GM08714 (cell line): Measurements from ENCODE around the gene ATP10A.

Experiments
- H3K4me3 ChIP-seq: fragments of 200-500 bp; sonication (Bioruptor generic); 2 replicates; pipeline ENCODE4 v1.5.1; 2014; ENCODE audit warnings: mild to moderate bottlenecking, low read length, inconsistent platforms
- ZNF274 ChIP-seq: IDR thresholded peaks from 2 replicates; pipeline ENCODE4 v1.6.1; 2012; ENCODE audit warnings: mild to moderate bottlenecking, low read depth, low read length

Gene ATP10A

DNA sequence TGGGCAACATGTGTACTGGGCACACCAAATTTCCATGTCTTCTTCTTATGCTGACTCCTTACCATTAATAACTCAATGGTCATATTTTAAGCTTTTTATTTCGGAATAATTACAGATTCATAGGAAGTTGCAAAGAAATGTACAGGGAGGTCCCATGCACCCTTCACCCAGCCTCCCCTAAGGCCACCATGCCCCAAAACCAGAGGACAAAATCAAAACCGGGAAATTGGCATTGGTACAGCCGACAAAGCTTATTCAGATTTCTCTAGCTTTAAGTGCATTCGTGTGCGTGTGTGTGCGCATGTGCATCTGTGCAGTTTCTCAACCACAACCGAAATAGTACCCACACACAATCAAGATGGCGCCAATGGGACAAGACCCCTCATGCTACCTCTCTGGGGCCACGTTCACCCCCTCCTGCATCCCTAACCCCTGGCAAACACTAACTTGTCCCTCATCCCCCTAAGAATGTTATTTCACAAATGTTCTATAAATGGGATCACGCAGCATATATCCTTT is 23.4 kb downstream of the ATP10A start:
- TF ChIP-seq ZNF274: no peak
- H3K4me3 ChIP-seq: no peak overlapping the region

DNA sequence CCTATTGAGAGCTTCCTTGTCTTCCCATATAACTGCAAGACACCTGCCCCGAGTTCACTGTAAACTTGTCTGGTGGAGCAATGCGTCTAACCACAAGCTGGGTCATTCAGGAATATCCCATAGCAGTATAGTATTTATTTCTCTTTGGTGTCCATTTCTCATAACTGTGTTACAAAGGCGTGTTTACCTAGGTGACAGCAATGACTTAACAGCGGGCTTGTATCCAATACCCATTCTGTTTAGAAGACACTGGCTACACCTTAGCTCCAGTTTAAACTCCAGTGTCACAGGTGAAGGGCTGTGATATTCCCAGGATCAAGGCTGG is 24.3 kb downstream of the ATP10A start:
- no peak overlapping the region for H3K4me3 ChIP-seq
- no peak for TF ChIP-seq ZNF274

DNA sequence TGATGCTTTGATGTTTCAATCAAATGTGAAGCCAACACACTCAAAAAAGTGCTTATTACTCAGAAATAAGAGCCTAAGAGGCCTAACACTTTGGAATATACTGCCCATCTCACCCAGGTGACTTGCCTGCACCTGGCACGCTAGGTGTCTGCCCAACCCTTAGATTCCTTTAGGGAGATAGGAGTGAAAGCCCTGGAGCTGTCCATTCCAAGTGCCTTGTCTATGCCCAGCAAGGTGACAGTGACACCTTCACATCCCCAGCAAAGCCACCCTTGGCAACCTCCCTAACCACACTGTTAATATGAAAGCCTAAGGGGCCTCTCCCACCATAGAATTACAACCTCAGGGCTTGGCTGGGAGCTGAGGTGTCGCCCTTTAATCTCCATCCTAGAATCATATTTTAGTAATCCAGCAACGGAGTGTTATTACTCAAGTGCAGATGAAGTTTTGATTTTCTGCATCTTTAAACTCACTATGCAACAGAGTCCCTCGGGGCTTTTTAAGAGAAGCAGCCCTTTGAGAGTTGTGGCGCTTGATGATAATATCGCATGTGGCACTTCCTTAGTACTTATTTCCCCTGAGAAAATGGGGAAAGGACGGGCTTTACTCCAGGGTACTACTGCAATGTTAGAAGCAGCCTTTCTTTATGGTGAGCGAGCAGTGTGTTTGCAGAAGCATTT is 24.8 kb downstream of the ATP10A start:
- H3K4me3 ChIP-seq: no peak overlapping the region
- TF ChIP-seq ZNF274: no peak

DNA sequence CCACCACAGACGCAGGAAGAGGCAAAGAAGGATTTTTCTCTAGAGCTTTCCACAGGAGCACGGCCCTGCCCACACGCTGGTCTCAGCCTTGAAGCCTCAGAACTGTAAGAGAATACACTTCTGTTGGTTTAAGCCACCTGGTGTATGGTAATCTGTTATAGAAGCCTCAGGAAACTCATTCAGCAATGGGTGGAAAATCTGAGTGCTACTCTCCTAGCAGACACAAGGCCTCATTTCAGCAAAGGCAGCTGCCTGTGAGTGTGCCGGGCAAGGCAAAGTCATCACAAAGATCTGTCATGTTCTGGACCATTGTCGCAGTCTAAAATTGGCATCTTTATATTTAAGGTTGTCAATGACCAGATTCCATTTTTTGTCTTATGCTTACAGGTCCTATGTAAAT is 31.0 kb downstream of the ATP10A start:
- TF ChIP-seq ZNF274: no peak
- H3K4me3 ChIP-seq: no peak overlapping the region

- H3K4me3 ChIP-seq: no peak overlapping the region
- TF ChIP-seq ZNF274: no peak
Measured at GRCh38 chr15:25830844-25831451, 32.2 kb downstream of the ATP10A start.

DNA sequence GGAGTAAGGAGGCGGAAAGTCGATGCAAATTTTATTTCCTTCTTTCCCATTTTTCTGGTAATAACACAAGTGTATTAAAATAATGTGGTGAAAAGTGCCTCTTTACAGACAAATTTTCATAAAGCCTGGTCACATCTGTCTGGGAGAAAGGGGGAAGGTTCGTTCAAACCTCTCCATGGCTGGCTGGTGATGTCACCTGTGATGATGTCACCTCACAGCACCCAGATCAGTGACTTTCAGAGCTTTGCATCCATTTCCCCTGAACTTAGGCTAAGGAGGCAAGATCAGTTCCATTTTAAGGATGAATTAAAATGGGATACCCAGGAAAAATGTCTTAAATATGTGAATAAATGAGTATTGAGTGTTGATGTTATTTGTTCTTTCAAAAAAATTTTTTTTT is 34.1 kb downstream of the ATP10A start:
- no peak for TF ChIP-seq ZNF274
- H3K4me3 ChIP-seq: no peak overlapping the region

- no peak overlapping the region for H3K4me3 ChIP-seq
- TF ChIP-seq ZNF274: no peak
Measured at GRCh38 chr15:25825207-25825606, 37.9 kb downstream of the ATP10A start.

GRCh38 chr15:25824618-25825017 is 38.5 kb downstream of the ATP10A start:
- H3K4me3 ChIP-seq: no peak overlapping the region
- TF ChIP-seq ZNF274: no peak

DNA sequence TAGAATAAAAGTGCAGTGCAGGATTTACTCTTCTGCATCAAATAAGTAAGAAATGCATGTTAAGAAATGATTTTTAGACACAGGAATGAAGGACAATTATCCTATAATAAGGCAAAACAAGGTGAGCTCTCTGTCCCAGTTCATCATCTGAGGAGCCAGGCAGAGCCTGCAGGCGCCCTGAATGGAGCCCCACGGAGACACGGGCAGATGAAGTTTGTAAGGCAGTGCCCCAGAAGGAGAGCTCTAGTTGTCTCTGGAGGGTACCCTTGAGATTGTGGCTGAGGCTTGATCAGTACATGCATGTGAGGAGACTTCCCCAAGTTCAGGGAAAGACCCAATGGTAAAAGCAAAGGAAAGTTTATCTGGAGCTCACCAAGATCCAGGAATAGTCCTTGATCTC is 50.3 kb downstream of the ATP10A start:
- H3K4me3 ChIP-seq: no peak overlapping the region
- TF ChIP-seq ZNF274: no peak

- no peak for TF ChIP-seq ZNF274
- H3K4me3 ChIP-seq: no peak overlapping the region
Measured at GRCh38 chr15:25812073-25812472, 51.1 kb downstream of the ATP10A start.

- no peak overlapping the region for H3K4me3 ChIP-seq
- no peak for TF ChIP-seq ZNF274
Measured at GRCh38 chr15:25811481-25811906, 51.6 kb downstream of the ATP10A start.

DNA sequence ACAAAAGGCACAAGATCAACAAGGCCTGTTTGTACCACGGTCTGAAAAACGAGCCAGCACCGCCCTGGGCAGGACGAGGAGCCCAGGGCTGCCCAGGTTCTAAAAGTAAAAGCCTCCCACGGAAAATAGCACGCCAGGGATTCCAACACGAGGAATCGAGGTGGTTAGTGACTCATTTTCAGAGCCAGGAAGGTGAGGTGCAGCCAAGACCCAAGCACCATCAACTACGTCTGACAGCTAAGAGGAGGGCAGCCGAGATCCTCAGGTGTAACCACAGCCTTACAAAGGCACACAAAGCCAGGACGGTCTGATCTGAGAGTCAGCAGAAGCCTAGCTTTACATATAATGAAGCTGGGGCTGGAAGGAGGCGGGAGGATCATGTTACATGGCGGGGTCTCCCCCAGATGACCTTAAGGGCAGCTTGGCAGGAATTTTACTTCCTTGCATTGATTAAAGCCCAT is 52.5 kb downstream of the ATP10A start:
- TF ChIP-seq ZNF274: no peak
- H3K4me3 ChIP-seq: no peak overlapping the region

DNA sequence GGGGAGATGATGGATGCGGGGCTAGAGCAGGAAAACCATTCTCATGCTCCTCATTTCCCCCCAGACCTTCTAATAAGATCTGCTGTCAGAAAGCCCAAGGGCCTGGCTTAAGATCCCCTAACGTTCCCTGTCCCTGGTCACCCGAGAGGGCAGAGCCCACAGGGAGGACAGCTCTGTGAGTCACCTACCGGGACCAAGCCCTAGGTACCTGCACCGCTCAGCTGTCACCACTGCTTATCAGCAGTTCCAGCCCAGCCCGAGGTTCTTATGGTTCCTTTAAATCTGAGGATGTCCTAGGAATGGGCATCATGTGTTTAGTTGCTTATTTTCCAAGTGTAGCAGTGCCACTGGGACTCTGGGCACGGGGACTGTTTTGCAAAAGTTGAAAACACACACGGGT is 53.0 kb downstream of the ATP10A start:
- no peak overlapping the region for H3K4me3 ChIP-seq
- TF ChIP-seq ZNF274: no peak

DNA sequence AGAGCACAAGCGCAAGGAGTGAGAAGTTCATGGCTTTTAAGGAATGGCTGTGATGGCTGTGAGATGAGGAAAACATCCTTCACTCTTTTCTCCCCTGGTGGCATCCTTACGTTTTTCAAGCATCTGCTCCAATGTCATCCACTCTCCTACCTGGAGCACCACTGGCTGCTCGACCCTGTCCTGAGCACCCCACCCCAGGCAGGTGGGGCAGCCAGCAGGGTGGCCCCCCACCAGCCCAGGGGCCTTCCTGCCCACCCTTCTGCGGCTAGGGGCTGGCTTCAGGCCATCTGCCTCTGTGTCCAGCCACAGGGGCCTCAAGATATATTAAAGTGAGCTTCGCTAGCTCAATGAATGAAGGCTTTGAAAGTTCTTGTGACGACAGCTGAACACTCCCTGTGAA is 56.1 kb downstream of the ATP10A start:
- H3K4me3 ChIP-seq: no peak overlapping the region
- TF ChIP-seq ZNF274: no peak

DNA sequence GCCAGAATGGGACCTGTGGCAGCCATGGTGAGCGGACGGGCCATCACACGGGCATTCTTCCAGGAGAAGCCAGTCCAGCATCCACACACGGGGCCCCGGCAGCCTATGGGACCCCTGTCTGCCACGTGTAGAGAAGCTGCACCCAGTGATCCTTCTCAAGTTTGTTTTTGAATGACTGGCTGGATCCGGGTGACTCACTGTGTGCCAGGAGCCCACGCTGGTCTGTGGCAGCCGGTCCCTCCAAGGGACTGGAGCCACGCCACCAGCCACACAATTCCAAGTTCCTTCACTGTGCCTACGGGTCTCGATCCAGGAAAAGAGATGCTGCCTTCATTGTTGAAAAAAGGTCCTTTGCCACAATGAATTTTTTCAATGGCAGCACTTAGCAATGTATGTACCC is 58.1 kb downstream of the ATP10A start:
- no peak for TF ChIP-seq ZNF274
- H3K4me3 ChIP-seq: no peak overlapping the region
